IMR-90 (cell line): ENCODE results near the gene MRAP2. TPM values are rescaled to one million over a fixed set of nuclear protein-coding genes. Genes with fewer than 3 reads are reported as not detected.

ENCODE experiments used
- ATAC-seq: fragments of 200-7000 bp; cut with Tn5 transposase; 2 replicates; pipeline ENCODE4 v1.9.1; 2020; ENCODE audit warnings: low read depth, mild to moderate bottlenecking, moderate library complexity
- BruUV-seq: library from RNA; stranded (reverse); fragments of 400-500 nt; replicated peaks from 2 replicates; lab custom pipeline; 2021; lab: Mats Ljungman, UMichigan
- CTCF ChIA-PET: fragments of 300-600 bp; formaldehyde crosslinking; extraction: SDS; loops from one replicate; lab custom pipeline; 2021; ENCODE audit warnings: antibody characterized with exemption; lab: Yijun Ruan, JAX
- POLR2A ChIA-PET: fragments of 300-600 bp; sonication (Branson Sonifier 250); formaldehyde crosslinking; loops from one replicate; lab custom pipeline; 2022; ENCODE audit warnings: antibody characterized with exemption; ENCODE audit not compliant: unreplicated experiment; lab: Charles Lee
- DNase-seq: peaks from one replicate; pipeline ENCODE4 v3.0.0; 2013
- H2AFZ ChIP-seq: replicated peaks from 2 replicates; pipeline ENCODE3; 2013; ENCODE audit warnings: low read length, mild to moderate bottlenecking; ENCODE audit not compliant: poor library complexity
- H2AK5ac ChIP-seq: 2 replicates; pipeline ENCODE4 v1.6.1; 2013; ENCODE audit warnings: low read depth, low read length, inconsistent platforms
- H2AK9ac ChIP-seq: replicated peaks from 2 replicates; pipeline ENCODE3; 2013; ENCODE audit warnings: mild to moderate bottlenecking, low read depth, low read length, moderate library complexity; ENCODE audit not compliant: poor library complexity
- H2BK120ac ChIP-seq: 2 replicates; pipeline ENCODE4 v1.6.1; 2013; ENCODE audit warnings: low read depth, low read length, inconsistent platforms
- H2BK15ac ChIP-seq: 3 replicates; pipeline ENCODE4 v1.6.1; 2013; ENCODE audit warnings: low read depth, low read length, inconsistent platforms
- H2BK20ac ChIP-seq: 2 replicates; pipeline ENCODE4 v1.6.1; 2013; ENCODE audit warnings: low read depth, mild to moderate bottlenecking, inconsistent platforms, low read length, moderate library complexity
- H2BK5ac ChIP-seq: 2 replicates; pipeline ENCODE4 v1.6.1; 2013; ENCODE audit warnings: mild to moderate bottlenecking, low read depth, low read length, inconsistent platforms; ENCODE audit not compliant: poor library complexity, severe bottlenecking
- H3K14ac ChIP-seq: replicated peaks from 2 replicates; pipeline ENCODE4 v1.6.1; 2013; ENCODE audit warnings: low read depth, low read length, inconsistent platforms
- H3K18ac ChIP-seq: 2 replicates; pipeline ENCODE4 v1.6.1; 2013; ENCODE audit warnings: low read depth, low read length, control low read depth
- H3K23ac ChIP-seq: 2 replicates; pipeline ENCODE4 v1.6.1; 2013; ENCODE audit warnings: low read depth, low read length, inconsistent platforms
- H3K27ac ChIP-seq: 2 replicates; pipeline ENCODE4 v1.5.1; 2013; ENCODE audit warnings: mild to moderate bottlenecking, control low read depth, low read length; ENCODE audit not compliant: insufficient read depth
- H3K27me3 ChIP-seq: 2 replicates; pipeline ENCODE4 v1.6.1; 2013; ENCODE audit warnings: low read length; ENCODE audit not compliant: control insufficient read depth, insufficient read depth
- H3K36me3 ChIP-seq: 2 replicates; pipeline ENCODE4 v1.6.1; 2013; ENCODE audit warnings: low read length, mixed read lengths; ENCODE audit not compliant: control insufficient read depth, insufficient read depth
- H3K4ac ChIP-seq: 2 replicates; pipeline ENCODE4 v1.6.1; 2013; ENCODE audit warnings: low read depth, low read length, inconsistent platforms
- H3K4me1 ChIP-seq: 2 replicates; pipeline ENCODE4 v1.6.1; 2013; ENCODE audit warnings: low read length, mixed read lengths; ENCODE audit not compliant: control insufficient read depth, insufficient read depth
- H3K4me2 ChIP-seq: 2 replicates; pipeline ENCODE4 v1.6.1; 2013; ENCODE audit warnings: low read depth, mild to moderate bottlenecking, control low read depth, low read length, moderate library complexity
- H3K4me3 ChIP-seq: 2 replicates; pipeline ENCODE4 v1.5.1; 2013; ENCODE audit warnings: low read depth, mild to moderate bottlenecking, control low read depth, low read length, moderate library complexity; ENCODE audit not compliant: insufficient read depth
- H3K56ac ChIP-seq: 2 replicates; pipeline ENCODE4 v1.6.1; 2013; ENCODE audit warnings: low read length, inconsistent platforms; ENCODE audit not compliant: insufficient read depth; ENCODE audit errors: extremely low read depth
- H3K79me1 ChIP-seq, 2 experiments: 2 replicates each; pipeline ENCODE4 v1.6.1; 2013; ENCODE audit warnings: low read length in 2 of 2, inconsistent platforms in 1 of 2, low read depth in 1 of 2
- H3K9ac ChIP-seq: 2 replicates; pipeline ENCODE4 v1.6.1; 2013; ENCODE audit warnings: low read depth, low read length, control low read depth
- H3K9me1 ChIP-seq: 2 replicates; pipeline ENCODE4 v1.6.1; 2013; ENCODE audit warnings: low read length, inconsistent platforms; ENCODE audit not compliant: insufficient read depth
- H3K9me3 ChIP-seq: 2 replicates; pipeline ENCODE4 v1.6.1; 2013; ENCODE audit warnings: low read length; ENCODE audit not compliant: control insufficient read depth, insufficient read depth
- H4K20me1 ChIP-seq: 2 replicates; pipeline ENCODE4 v1.6.1; 2013; ENCODE audit warnings: low read length, inconsistent platforms; ENCODE audit not compliant: insufficient read depth
- H4K5ac ChIP-seq: 2 replicates; pipeline ENCODE4 v1.6.1; 2013; ENCODE audit warnings: mild to moderate bottlenecking, low read depth, low read length, control low read depth
- H4K8ac ChIP-seq, 2 experiments: 2 replicates each; pipeline ENCODE4 v1.6.1; 2013; ENCODE audit warnings: low read depth in 2 of 2, low read length in 2 of 2, control low read depth in 1 of 2, inconsistent platforms in 1 of 2
- H4K91ac ChIP-seq: 2 replicates; pipeline ENCODE4 v1.6.1; 2013; ENCODE audit warnings: low read depth, low read length, inconsistent platforms; ENCODE audit not compliant: insufficient read depth
- BHLHE40 ChIP-seq: fragments of 150-350 bp; IDR thresholded peaks from 2 replicates; pipeline ENCODE4 v1.6.1; 2016; ENCODE audit warnings: mild to moderate bottlenecking, low read depth, low read length
- CEBPB ChIP-seq: IDR thresholded peaks from 2 replicates; pipeline ENCODE4 v1.6.1; 2012; ENCODE audit warnings: low read depth, low read length, improper control_type of control experiment
- ELK1 ChIP-seq: fragments of 150-350 bp; IDR thresholded peaks from 2 replicates; pipeline ENCODE4 v1.6.1; 2016; ENCODE audit warnings: low read depth, mild to moderate bottlenecking, low read length, moderate library complexity, borderline replicate concordance
- FOS ChIP-seq: fragments of 150-350 bp; IDR thresholded peaks from 2 replicates; pipeline ENCODE4 v1.6.1; 2016; ENCODE audit warnings: low read depth, low read length
- MAFK ChIP-seq: IDR thresholded peaks from 2 replicates; pipeline ENCODE4 v1.6.1; 2012; ENCODE audit warnings: low read depth, low read length, improper control_type of control experiment
- MXI1 ChIP-seq: IDR thresholded peaks from 2 replicates; pipeline ENCODE4 v1.6.1; 2012; ENCODE audit warnings: low read depth, mild to moderate bottlenecking, low read length, moderate library complexity, borderline replicate concordance
- POLR2A ChIP-seq: IDR thresholded peaks from 2 replicates; pipeline ENCODE4 v1.6.1; 2012; ENCODE audit warnings: mild to moderate bottlenecking, low read depth, low read length
- RAD21 ChIP-seq: IDR thresholded peaks from 2 replicates; pipeline ENCODE4 v1.6.1; 2012; ENCODE audit warnings: low read length, improper control_type of control experiment
- SMC3 ChIP-seq: fragments of 150-350 bp; IDR thresholded peaks from 2 replicates; pipeline ENCODE4 v1.6.1; 2016; ENCODE audit warnings: low read depth, mild to moderate bottlenecking, antibody characterized with exemption, low read length, moderate library complexity
- USF2 ChIP-seq: fragments of 150-350 bp; IDR thresholded peaks from 2 replicates; pipeline ENCODE4 v1.6.1; 2017; ENCODE audit warnings: mild to moderate bottlenecking, antibody characterized with exemption, low read length, low read depth
- WGBS, 2 experiments: methylation state at CpG; one replicate each; pipeline versions ENCODE4 v1.1.5 to v1.1.7; 2013; ENCODE audit warnings: missing lambda C conversion rate in 2 of 2; ENCODE audit not compliant: insufficient read length in 1 of 2; ENCODE audit errors: extremely low coverage in 2 of 2; 5-methylcytosine and 5-hydroxymethylcytosine counted together
- dilution Hi-C: fragments of 300-500 bp; cut with HindIII; formaldehyde crosslinking; loops from one replicate; pipeline ENCODE4 v1.14.3; 2018; ENCODE audit warnings: low sequenced_read_pairs; ENCODE audit not compliant: unreplicated experiment
- in situ Hi-C: fragments of 300-500 bp; cut with MboI; formaldehyde crosslinking; loops from 3 replicates; pipeline ENCODE4 v1.14.3; 2019; ENCODE audit warnings: low sequenced_read_pairs, inconsistent platforms, mixed read lengths
- intact Hi-C: fragments of 100-400 bp; cut with micrococcal nuclease; formaldehyde crosslinking; loops from 2 replicates; pipeline ENCODE4 v1.10.0; 2022
- polyA plus RNA-seq, 3 experiments: library from polyadenylated mRNA; depleted of rRNA; stranded (reverse); fragments of >200 nt; gene quantifications; 2 replicates each; pipeline ENCODE4 v1.2.3, GENCODE V29; 2012; ENCODE audit warnings: low replicate concordance in 1 of 3
- total RNA-seq: library from RNA; depleted of rRNA; stranded (reverse); fragments of >200 nt; gene quantifications from 2 replicates; pipeline ENCODE4 v1.2.3, GENCODE V29; 2012
- TF ChIP-seq, protein P1 (sequence below): conservative IDR thresholded peaks from 2 replicates; pipeline ENCODE4 v1.5.1; 2012; ENCODE audit warnings: mild to moderate bottlenecking, low read depth, low read length, improper control_type of control experiment

Gene MRAP2
- total and polyA plus RNA-seq, 2 of the 4 experiments (the other 2 are of a cell fraction): 0.03 TPM; not detected in 1

- no peak overlapping the region for H3K14ac ChIP-seq
- H3K4me1 ChIP-seq: no peaks in the 10 kb centered on the region
- no peaks in the 10 kb centered on the region for H3K9me1 ChIP-seq
- no peak overlapping the region for H3K4me2 ChIP-seq
- in situ Hi-C loops (no loop called here), intact Hi-C loops (no loop called here), dilution Hi-C loops (no loop called here)
- no peak overlapping the region for H2AK5ac ChIP-seq
- H3K9me3 ChIP-seq: no peaks in the 10 kb centered on the region
- H3K79me1 ChIP-seq: no peaks in the 10 kb centered on the region
- H3K27me3 ChIP-seq: peaks cover 2% of the 10 kb centered on the region
- no TSS peak for BruUV-seq
- WGBS, 2 experiments: 82% methylated on average over 2 of the region's 5 CpGs; no CpG with 5 or more reads in 1 of the 2 experiments
- TF ChIP-seq, protein P1, sequence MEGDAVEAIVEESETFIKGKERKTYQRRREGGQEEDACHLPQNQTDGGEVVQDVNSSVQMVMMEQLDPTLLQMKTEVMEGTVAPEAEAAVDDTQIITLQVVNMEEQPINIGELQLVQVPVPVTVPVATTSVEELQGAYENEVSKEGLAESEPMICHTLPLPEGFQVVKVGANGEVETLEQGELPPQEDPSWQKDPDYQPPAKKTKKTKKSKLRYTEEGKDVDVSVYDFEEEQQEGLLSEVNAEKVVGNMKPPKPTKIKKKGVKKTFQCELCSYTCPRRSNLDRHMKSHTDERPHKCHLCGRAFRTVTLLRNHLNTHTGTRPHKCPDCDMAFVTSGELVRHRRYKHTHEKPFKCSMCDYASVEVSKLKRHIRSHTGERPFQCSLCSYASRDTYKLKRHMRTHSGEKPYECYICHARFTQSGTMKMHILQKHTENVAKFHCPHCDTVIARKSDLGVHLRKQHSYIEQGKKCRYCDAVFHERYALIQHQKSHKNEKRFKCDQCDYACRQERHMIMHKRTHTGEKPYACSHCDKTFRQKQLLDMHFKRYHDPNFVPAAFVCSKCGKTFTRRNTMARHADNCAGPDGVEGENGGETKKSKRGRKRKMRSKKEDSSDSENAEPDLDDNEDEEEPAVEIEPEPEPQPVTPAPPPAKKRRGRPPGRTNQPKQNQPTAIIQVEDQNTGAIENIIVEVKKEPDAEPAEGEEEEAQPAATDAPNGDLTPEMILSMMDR: no peak
- TF ChIP-seq USF2 (no peak), BHLHE40 (no peak), FOS (no peak), CEBPB (no peak), RAD21 (no peak), ELK1 (no peak), POLR2A (no peak), MAFK (no peak), MXI1 (no peak), SMC3 (no peak)
- no peak overlapping the region for H3K18ac ChIP-seq
- H3K36me3 ChIP-seq: no peaks in the 10 kb centered on the region
- H3K23ac ChIP-seq: no peak overlapping the region
- H4K91ac ChIP-seq: no peak overlapping the region
- no peak overlapping the region for H3K27ac ChIP-seq
- no peak overlapping the region for H3K9ac ChIP-seq
- ChIA-PET CTCF (no interaction called here), POLR2A (no interaction called here)
- no peak for DNase-seq
- no peak overlapping the region for H2AK9ac ChIP-seq
- no peak overlapping the region for H3K4ac ChIP-seq
- H2BK5ac ChIP-seq: no peak overlapping the region
- no peak overlapping the region for H4K5ac ChIP-seq
- H4K8ac ChIP-seq: no peak overlapping the region
- H2BK20ac ChIP-seq: no peak overlapping the region
- no peak overlapping the region for H2BK120ac ChIP-seq
- H2BK15ac ChIP-seq: no peak overlapping the region
- H2AFZ ChIP-seq: no peak overlapping the region
- no peak overlapping the region for H3K56ac ChIP-seq
- no peaks in the 10 kb centered on the region for H4K20me1 ChIP-seq
- ATAC-seq: no peak
- no peak overlapping the region for H3K4me3 ChIP-seq
Observed at GRCh38 chr6:84048588-84048987, 15.0 kb downstream of the MRAP2 start.
